ENCODE measurements around the gene VDR. TPM values are rescaled to one million over a fixed set of nuclear protein-coding genes. Genes with fewer than 3 reads are reported as not detected.

The VDR gene
- total RNA-seq, 1 experiment from 2014 or later, result 9.5 TPM

DNA sequence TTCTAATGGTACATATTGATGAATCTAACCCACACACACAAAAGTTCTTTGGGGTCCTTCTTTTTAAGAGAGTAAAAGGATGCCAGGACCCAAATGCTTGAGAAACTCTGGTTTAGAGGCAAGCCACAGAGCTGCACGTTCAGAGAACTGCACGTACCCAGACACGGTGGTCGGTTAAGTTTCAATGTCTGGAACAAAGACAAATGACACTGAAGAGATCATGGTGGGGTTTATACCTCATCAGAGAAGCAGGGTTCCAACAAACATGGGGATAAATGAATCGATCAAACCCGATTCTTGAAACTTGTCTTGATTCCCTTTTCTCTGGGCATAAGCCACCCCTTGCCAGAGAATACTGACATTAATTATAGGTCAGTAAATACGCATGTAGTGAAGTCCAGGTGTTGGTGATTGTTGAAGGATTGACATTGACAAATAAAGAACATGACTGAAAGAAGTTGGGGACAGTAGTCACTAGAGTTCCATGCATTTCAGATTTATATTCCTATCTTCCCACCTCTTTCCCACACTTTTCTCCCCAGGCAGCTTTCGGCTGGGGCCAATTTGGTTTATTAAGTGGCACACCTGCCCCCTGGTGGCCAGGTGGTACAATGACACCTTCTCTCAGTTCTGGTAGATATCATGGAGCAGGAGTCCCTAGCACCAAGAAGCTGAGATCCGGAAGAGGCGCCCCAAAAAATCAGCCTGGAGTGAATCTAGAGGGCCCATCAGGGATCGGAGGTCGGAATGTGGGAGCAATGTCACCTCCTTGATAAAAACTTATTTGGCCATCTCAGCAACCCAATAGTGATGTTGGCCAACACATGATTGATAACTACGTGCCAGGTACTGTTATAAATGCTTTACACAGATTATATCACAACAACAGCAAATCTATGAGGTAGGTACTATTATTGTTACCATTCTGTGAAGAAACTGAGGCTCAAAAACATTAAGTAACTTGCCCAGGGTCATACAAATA is 67.3 kb downstream of the VDR start:
- no peak overlapping the region for H3K4me2 ChIP-seq (ENCODE audit: low read length)
- H3K4me1 ChIP-seq (ENCODE audit: control insufficient read depth in 1 of 2, insufficient read depth in 2 of 2, low read length in 2 of 2), result peaks cover 10 to 25% of the 10 kb centered on the region in 2 experiments; a peak in 2 of 4 replicates
- no peak overlapping the region for H3K27ac ChIP-seq (ENCODE audit: low read depth, low read length)
- POLR2A ChIA-PET, result interaction anchor here (0.5 to 2.0 kb wide), 3 partner anchors 9 to 132 kb away, joined by 3 to 5 read pairs (median 3); partner anchors contain the start of gene RPAP3
- H3K79me2 ChIP-seq (ENCODE audit: insufficient read depth, low read length), result no peaks in the 10 kb centered on the region
- H3K9ac ChIP-seq (ENCODE audit: low read length), result no peak overlapping the region
- DNase-seq (ENCODE audit: low read depth, low spot score) (peak; percentile 66), ATAC-seq (peak; percentile 76)
- TF ChIP-seq, protein P1, sequence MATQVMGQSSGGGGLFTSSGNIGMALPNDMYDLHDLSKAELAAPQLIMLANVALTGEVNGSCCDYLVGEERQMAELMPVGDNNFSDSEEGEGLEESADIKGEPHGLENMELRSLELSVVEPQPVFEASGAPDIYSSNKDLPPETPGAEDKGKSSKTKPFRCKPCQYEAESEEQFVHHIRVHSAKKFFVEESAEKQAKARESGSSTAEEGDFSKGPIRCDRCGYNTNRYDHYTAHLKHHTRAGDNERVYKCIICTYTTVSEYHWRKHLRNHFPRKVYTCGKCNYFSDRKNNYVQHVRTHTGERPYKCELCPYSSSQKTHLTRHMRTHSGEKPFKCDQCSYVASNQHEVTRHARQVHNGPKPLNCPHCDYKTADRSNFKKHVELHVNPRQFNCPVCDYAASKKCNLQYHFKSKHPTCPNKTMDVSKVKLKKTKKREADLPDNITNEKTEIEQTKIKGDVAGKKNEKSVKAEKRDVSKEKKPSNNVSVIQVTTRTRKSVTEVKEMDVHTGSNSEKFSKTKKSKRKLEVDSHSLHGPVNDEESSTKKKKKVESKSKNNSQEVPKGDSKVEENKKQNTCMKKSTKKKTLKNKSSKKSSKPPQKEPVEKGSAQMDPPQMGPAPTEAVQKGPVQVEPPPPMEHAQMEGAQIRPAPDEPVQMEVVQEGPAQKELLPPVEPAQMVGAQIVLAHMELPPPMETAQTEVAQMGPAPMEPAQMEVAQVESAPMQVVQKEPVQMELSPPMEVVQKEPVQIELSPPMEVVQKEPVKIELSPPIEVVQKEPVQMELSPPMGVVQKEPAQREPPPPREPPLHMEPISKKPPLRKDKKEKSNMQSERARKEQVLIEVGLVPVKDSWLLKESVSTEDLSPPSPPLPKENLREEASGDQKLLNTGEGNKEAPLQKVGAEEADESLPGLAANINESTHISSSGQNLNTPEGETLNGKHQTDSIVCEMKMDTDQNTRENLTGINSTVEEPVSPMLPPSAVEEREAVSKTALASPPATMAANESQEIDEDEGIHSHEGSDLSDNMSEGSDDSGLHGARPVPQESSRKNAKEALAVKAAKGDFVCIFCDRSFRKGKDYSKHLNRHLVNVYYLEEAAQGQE (IDR thresholded peaks at IDR 0.05; ENCODE audit: low read depth), result no peak
- TF ChIP-seq JUND (IDR thresholded peaks at IDR 0.05) (no peak), FOSL1 (IDR thresholded peaks at IDR 0.05; ENCODE audit: low read depth) (no peak), EGR1 (IDR thresholded peaks at IDR 0.05; ENCODE audit: low read depth) (no peak), EZH2 (IDR thresholded peaks at IDR 0.05) (no peak), CEBPB (IDR thresholded peaks at IDR 0.05; ENCODE audit: low read depth) (no peak), CBX3 (IDR thresholded peaks at IDR 0.05; ENCODE audit: low read depth) (no peak), RAD21 (IDR thresholded peaks at IDR 0.05; ENCODE audit: low read depth) (peak; percentile 95)
- TF ChIP-seq, protein P2, sequence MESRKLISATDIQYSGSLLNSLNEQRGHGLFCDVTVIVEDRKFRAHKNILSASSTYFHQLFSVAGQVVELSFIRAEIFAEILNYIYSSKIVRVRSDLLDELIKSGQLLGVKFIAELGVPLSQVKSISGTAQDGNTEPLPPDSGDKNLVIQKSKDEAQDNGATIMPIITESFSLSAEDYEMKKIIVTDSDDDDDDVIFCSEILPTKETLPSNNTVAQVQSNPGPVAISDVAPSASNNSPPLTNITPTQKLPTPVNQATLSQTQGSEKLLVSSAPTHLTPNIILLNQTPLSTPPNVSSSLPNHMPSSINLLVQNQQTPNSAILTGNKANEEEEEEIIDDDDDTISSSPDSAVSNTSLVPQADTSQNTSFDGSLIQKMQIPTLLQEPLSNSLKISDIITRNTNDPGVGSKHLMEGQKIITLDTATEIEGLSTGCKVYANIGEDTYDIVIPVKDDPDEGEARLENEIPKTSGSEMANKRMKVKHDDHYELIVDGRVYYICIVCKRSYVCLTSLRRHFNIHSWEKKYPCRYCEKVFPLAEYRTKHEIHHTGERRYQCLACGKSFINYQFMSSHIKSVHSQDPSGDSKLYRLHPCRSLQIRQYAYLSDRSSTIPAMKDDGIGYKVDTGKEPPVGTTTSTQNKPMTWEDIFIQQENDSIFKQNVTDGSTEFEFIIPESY (IDR thresholded peaks at IDR 0.05; ENCODE audit: extremely low read depth, insufficient replicate concordance, low read length), result no peak
- TF ChIP-seq, protein P3, sequence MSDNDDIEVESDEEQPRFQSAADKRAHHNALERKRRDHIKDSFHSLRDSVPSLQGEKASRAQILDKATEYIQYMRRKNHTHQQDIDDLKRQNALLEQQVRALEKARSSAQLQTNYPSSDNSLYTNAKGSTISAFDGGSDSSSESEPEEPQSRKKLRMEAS (IDR thresholded peaks at IDR 0.05), result no peak
- TF ChIP-seq, protein P4, sequence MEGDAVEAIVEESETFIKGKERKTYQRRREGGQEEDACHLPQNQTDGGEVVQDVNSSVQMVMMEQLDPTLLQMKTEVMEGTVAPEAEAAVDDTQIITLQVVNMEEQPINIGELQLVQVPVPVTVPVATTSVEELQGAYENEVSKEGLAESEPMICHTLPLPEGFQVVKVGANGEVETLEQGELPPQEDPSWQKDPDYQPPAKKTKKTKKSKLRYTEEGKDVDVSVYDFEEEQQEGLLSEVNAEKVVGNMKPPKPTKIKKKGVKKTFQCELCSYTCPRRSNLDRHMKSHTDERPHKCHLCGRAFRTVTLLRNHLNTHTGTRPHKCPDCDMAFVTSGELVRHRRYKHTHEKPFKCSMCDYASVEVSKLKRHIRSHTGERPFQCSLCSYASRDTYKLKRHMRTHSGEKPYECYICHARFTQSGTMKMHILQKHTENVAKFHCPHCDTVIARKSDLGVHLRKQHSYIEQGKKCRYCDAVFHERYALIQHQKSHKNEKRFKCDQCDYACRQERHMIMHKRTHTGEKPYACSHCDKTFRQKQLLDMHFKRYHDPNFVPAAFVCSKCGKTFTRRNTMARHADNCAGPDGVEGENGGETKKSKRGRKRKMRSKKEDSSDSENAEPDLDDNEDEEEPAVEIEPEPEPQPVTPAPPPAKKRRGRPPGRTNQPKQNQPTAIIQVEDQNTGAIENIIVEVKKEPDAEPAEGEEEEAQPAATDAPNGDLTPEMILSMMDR (IDR thresholded peaks at IDR 0.05 in 2 of 3, conservative IDR thresholded peaks at IDR 0.05 in 1 of 3; ENCODE audit: borderline replicate concordance in 1 of 3, insufficient read depth in 1 of 3, low read depth in 2 of 3, low read length in 2 of 3), result peak; percentile 82 to 96 (median 95)
- TF ChIP-seq, protein P5, sequence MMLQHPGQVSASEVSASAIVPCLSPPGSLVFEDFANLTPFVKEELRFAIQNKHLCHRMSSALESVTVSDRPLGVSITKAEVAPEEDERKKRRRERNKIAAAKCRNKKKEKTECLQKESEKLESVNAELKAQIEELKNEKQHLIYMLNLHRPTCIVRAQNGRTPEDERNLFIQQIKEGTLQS (IDR thresholded peaks at IDR 0.05), result no peak
- no peaks in the 10 kb centered on the region for H3K36me3 ChIP-seq (ENCODE audit: control insufficient read depth in 1 of 2, insufficient read depth in 2 of 2, low read length in 2 of 2)
- H3K4me3 ChIP-seq (replicated peaks in 1 of 2; ENCODE audit: low read depth in 1 of 2, low read length in 2 of 2), result no peak overlapping the region
- RAD21 ChIA-PET (ENCODE audit: low non-redundant PET in 1 of 2, low total read pairs in 2 of 2, uncharacterized antibody in 2 of 2, unreplicated experiment in 2 of 2), result interaction anchor here (0.6 to 2.7 kb wide), 20 partner anchors 8 to 122 kb away, joined by 3 to 25 read pairs (median 4); partner anchors contain the start of gene SLC48A1 (in 2 of the 2)
- CTCF ChIA-PET, result interaction anchor here (0.6 to 4.7 kb wide), 33 partner anchors 10 to 328 kb away, joined by 3 to 164 read pairs (median 9); partner anchors contain the start of genes ASB8, RAPGEF3, SLC48A1 and VDR
- BruUV-seq (replicated peaks), result no TSS peak
- H3K9me3 ChIP-seq (ENCODE audit: control insufficient read depth in 1 of 2, insufficient read depth in 1 of 2, low read depth in 1 of 2, low read length in 2 of 2), result no peaks in the 10 kb centered on the region
- no peaks in the 10 kb centered on the region for H4K20me1 ChIP-seq (ENCODE audit: insufficient read depth)
- intact Hi-C loops (cut with micrococcal nuclease), result loop anchor here (1.0 to 5.0 kb wide), 7 partner anchors 40 to 805 kb away; no protein-coding TSS in a partner anchor
- H2AFZ ChIP-seq (ENCODE audit: low read depth, low read length, poor library complexity, severe bottlenecking), result peak overlapping the region; percentile 74
- H3K27me3 ChIP-seq (ENCODE audit: insufficient read depth, low read length), result no peaks in the 10 kb centered on the region
- no peaks in the 10 kb centered on the region for H3K9me2 ChIP-seq (ENCODE audit: insufficient read depth)

All from HCT116 (cell line).